ENCODE results near the gene WAS. TPM values are rescaled to one million over a fixed set of nuclear protein-coding genes. Genes with fewer than 3 reads are reported as not detected.
A peak's percentile ranks its signal among the peaks of the same experiment; 100 is the strongest.
"Not testable (repeated sequence)": the region's sequence is repeated elsewhere in the genome, so short reads cannot be mapped to it uniquely, and the experiment has no call there.

WAS gene
- total RNA-seq, 4 donors from 2014 or later, result 1.2 to 7.1 (median 3.7) TPM

GRCh38 chrX:48677516-48677915 lies 6.1 kb upstream of the WAS start:
- intact Hi-C loops (cut with DNase I), result no loop called here
- H3K27ac ChIP-seq, result peak overlapping the region in 1 of 4 donors; percentile 92
- H3K36me3 ChIP-seq, result no peaks in the 10 kb centered on the region
- no peaks in the 10 kb centered on the region for H3K9me3 ChIP-seq
- no peak for DNase-seq
- peaks cover 0 to 18% (median 0%) of the 10 kb centered on the region in 3 donors for H3K4me1 ChIP-seq
- 24 to 39% methylated on average over 2 to 10 of the region's 10 CpGs for WGBS, 2 donors
- TF ChIP-seq POLR2A (IDR thresholded peaks at IDR 0.05), result no peak
- no peak for TF ChIP-seq CTCF (IDR thresholded peaks at IDR 0.05)
- H3K4me3 ChIP-seq, result peak overlapping the region in 2 of 4 donors; percentile 75 to 82
- no peaks in the 10 kb centered on the region for H3K27me3 ChIP-seq

- H3K9me3 ChIP-seq; H3K27ac ChIP-seq; intact Hi-C loops (cut with DNase I); H3K36me3 ChIP-seq; H3K4me3 ChIP-seq; DNase-seq; H3K27me3 ChIP-seq: not testable (repeated sequence)
- H3K4me1 ChIP-seq, result peaks cover 0 to 14% (median 0%) of the 10 kb centered on the region in 3 donors
- WGBS, 2 donors, result 30 to 34% methylated on average over 2 of the region's 2 CpGs
Measured at GRCh38 chrX:48680467-48680866, 3.1 kb upstream of the WAS start.

GRCh38 chrX:48680925-48681324 lies 2.7 kb upstream of the WAS start:
- H3K4me3 ChIP-seq; H3K9me3 ChIP-seq; DNase-seq; H3K27me3 ChIP-seq; intact Hi-C loops (cut with DNase I); H3K27ac ChIP-seq; H3K36me3 ChIP-seq: not testable (repeated sequence)
- 80 to 86% methylated on average over 5 to 6 of the region's 6 CpGs for WGBS, 2 donors
- peaks cover 0 to 11% (median 0%) of the 10 kb centered on the region in 3 donors for H3K4me1 ChIP-seq

GRCh38 chrX:48681539-48682183 lies 1.9 kb upstream of the WAS start:
- H3K27me3 ChIP-seq, result no peaks in the 10 kb centered on the region
- WGBS, 2 donors, result 81% methylated on average over 4 of the region's 10 CpGs; no CpG with 5 or more reads in 1 of the 2 donors
- TF ChIP-seq POLR2A (IDR thresholded peaks at IDR 0.05), result no peak
- no peak for TF ChIP-seq CTCF (IDR thresholded peaks at IDR 0.05)
- H3K9me3 ChIP-seq, result no peaks in the 10 kb centered on the region
- no peak overlapping the region for H3K4me3 ChIP-seq
- intact Hi-C loops (cut with DNase I), result no loop called here
- H3K36me3 ChIP-seq, result no peaks in the 10 kb centered on the region
- peaks cover 0 to 11% (median 0%) of the 10 kb centered on the region in 3 donors for H3K4me1 ChIP-seq
- DNase-seq, result no peak
- no peak overlapping the region for H3K27ac ChIP-seq

GRCh38 chrX:48682795-48683194 lies 804 bp upstream of the WAS start:
- intact Hi-C loops (cut with DNase I); H3K4me1 ChIP-seq; H3K27me3 ChIP-seq; H3K36me3 ChIP-seq; H3K9me3 ChIP-seq; H3K4me3 ChIP-seq; DNase-seq: not testable (repeated sequence)
- WGBS, 2 donors, result 67 to 84% methylated on average over 10 to 12 of the region's 12 CpGs
- H3K27ac ChIP-seq, result peak overlapping the region in 2 of 4 donors; percentile 50 to 61

- DNase-seq, result no peak
- no peak for TF ChIP-seq POLR2A (IDR thresholded peaks at IDR 0.05)
- no peak for TF ChIP-seq CTCF (IDR thresholded peaks at IDR 0.05)
- Histone ChIP-seq H3K4me3 (peak overlapping the region in 3 of 4 donors; percentile 21 to 39 (median 37)), H3K27ac (peak overlapping the region in 3 of 4 donors; percentile 7 to 61 (median 50)), H3K27me3 (no peaks in the 10 kb centered on the region), H3K4me1 (no peaks in the 10 kb centered on the region), H3K9me3 (no peaks in the 10 kb centered on the region), H3K36me3 (no peaks in the 10 kb centered on the region)
- 60 to 64% methylated on average over 3 to 6 of the region's 7 CpGs for WGBS, 2 donors
- intact Hi-C loops (cut with DNase I), result no loop called here
Measured at GRCh38 chrX:48684134-48684533, 535 bp downstream of the WAS start.

- DNase-seq, result no peak
- no peaks in the 10 kb centered on the region for H3K4me1 ChIP-seq
- TF ChIP-seq CTCF (IDR thresholded peaks at IDR 0.05), result no peak
- H3K27ac ChIP-seq, result no peak overlapping the region
- no peak overlapping the region for H3K4me3 ChIP-seq
- H3K36me3 ChIP-seq, result no peaks in the 10 kb centered on the region
- no peaks in the 10 kb centered on the region for H3K27me3 ChIP-seq
- H3K9me3 ChIP-seq, result no peaks in the 10 kb centered on the region
- 76 to 100% methylated on average over 2 to 6 of the region's 12 CpGs for WGBS, 2 donors
- intact Hi-C loops (cut with DNase I), result no loop called here
Measured at GRCh38 chrX:48685416-48685815, 1.8 kb downstream of the WAS start.

Measured in esophagus squamous epithelium (tissue), 5 donors.